Stimulated activated naive CD8-positive, alpha-beta T cell treated with anti-CD3 and anti-CD28 coated beads, Interleukin-15, Interleukin-2, amounts not matched to agents 100 U/mL and 50 U/mL, for 24 hours (primary cell): ENCODE data around the gene IL1R2.

Experiments used
- ATAC-seq: fragments of 150-1000 bp; cut with Tn5 transposase; one replicate; pipeline ENCODE4 v1.10.0; 2021
- DNase-seq: peaks from one replicate; pipeline ENCODE4 v3.0.0; 2021

IL1R2 gene

GRCh38 chr2:101975171-101975870 is 16.4 kb upstream of the IL1R2 start:
- ATAC-seq (no peak), DNase-seq (no peak)

DNA sequence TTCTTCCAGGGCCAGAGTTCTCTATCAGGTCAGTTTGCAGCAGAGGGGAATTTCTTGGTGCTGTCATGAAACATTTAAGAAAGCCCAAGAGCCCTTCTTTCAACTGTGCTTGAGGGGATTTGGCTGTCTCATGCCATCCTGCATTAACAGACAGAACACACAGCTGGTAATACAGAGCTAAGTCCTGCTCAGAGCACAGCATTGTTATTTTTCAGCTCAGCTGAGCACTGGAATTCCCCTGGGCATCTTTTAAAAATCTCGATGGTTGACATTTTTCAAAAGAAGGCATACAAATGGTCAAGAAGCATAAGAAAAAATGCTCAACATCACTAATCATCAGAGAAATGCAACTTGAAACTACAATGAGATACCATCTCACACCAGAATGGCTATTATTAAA is 14.9 kb upstream of the IL1R2 start:
- no peak for ATAC-seq
- no peak for DNase-seq

DNA sequence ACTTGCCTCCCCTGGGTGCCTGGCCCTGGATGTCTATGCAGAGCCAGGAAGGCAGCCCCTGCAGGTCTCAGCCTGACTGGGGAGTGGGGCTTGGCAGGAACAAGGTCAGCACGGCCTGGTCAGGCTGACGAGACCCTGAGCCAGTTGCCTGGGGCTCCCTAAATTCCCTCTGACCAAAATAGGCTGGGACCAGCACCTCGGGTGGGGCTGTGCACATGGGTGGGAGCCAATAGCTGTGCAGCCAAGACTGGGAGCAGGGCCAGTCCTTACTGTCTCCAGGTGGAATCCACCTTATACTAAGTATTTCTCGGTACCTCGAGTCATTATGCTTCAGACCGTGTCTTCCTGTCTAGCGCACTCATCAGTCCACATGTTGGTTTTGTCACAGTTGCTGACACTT is 11.4 kb upstream of the IL1R2 start:
- ATAC-seq (no peak), DNase-seq (no peak)

DNA sequence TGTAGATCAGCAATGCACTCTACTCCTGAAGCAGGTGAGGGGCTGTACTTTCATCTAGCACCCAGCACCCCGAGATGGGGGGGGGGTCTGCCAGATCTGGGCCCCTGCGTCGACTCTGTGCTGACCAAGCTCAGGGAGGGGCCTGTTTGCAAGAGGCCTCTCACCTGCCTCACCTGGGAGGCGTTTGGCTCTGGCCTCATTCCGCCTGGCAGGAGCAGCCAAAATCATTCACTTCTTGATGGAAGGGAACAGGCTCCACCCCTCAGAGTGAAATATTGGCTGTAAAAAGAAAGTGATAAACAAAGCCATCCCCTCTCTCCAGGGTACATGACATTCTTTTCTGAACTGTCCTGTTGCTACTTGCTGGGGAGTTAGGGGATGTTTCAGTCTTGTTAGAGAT is 10.7 kb upstream of the IL1R2 start:
- DNase-seq = no peak
- no peak for ATAC-seq

DNA sequence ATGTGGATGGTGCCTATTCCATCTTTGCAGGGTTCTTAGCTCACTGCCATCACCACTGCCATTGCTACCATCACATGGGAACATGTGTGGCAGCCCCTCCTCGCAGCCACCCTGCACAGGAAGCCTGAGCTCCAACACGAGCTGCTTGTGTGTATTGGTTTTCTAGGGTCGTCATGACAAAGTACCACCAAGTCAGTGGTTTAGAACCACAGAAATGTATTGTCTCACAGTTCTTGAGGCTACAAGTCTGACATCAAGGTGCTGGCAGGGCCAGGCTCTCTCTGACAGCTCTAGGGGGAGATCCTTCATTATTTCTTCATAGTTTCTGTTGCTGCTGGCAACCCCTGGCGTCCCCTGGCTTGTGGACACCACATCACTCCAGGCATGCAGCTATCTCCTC is 10.3 kb upstream of the IL1R2 start:
- ATAC-seq = peak; percentile 16
- no peak for DNase-seq

DNA sequence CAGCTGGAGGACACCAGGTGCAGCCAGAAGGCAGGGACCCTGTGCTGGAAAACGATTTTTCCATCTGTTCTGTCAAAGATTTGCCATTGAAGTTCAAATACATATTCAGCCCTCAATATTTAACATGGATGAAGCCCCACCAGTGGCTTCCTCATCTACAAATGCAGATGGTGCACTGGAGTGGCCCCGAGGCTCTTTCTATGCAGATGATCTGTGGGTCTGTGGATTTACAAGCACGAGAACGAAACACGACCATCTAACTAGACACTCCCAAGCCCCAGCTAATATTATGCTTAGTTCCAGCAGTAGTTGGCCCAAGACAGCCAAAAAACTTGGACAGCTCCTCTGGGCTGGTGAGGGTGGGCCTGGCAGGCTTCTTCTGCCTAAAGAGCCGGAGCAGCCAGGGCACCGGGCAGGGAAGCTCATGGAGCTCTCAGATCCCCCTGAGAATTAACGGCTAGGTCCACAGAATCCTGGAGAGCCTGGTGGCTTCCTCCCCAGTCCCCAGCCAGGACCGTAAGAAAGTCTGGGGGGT is 9.2 kb upstream of the IL1R2 start:
- ATAC-seq (no peak), DNase-seq (no peak)

DNA sequence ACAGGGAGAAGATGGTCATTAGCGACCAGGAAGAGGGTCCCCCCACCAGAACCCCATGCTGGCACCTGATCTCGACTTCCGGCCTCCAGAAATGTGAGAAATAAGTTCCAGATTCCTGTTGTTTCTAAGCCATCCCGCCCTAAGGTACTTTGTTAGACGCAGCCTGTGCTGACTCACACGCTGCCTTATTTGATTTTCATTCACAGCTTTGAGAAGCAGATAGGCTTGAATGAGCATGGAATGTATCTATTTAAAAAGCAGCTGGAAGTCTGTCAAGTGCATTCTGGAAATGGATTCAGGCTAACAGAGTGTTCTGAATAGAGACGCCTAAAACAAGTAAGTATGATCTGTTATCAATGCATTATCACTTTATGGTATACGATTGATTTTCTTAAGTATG is 8.3 kb upstream of the IL1R2 start:
- DNase-seq (no peak), ATAC-seq (no peak)

GRCh38 chr2:101983928-101984327 is 7.8 kb upstream of the IL1R2 start:
- DNase-seq = no peak
- ATAC-seq = no peak

DNA sequence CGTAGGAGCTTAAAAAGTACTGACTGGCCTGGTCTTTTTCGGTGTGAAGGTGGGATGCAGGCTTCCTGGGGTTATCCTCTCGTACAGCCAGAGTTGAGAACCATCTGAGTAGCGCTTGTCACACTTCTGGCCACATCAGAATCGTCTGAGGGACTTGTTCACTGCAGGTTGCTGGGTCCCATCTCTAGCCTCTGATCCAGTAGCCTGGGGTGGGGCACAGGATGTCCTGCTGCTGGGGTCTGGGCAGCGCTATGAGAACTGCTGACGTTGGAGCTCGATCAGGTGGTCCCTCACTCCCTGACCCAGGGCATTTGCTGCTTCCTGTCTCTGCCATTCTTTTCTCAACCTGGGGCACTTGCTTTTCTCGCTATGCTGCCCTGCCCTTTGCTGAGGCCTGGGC is 7.1 kb upstream of the IL1R2 start:
- no peak for DNase-seq

GRCh38 chr2:101985101-101985792 is 6.5 kb upstream of the IL1R2 start:
- ATAC-seq = no peak
- DNase-seq = no peak

More for the DNA sequence above, 7.1 kb upstream of the IL1R2 start:
- no peak for ATAC-seq

DNA sequence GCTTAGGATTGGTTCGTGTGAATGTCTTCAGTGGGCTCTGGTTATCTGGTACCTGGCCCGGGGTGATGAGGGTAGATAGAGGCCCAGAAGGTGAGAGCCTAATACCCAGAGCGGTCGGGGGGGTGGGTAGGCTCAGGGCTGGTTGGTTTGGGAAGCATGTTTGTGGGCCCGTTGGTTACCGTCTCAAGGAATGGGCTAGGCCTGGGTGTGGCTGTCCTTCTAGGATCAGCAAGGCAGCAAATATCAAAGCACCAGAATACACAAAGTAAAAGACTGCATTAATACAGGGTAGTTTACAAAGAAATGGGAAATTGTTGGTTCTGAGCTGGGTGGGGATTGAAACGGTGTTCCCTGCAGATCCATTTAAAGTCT is 6.0 kb upstream of the IL1R2 start:
- ATAC-seq (no peak), DNase-seq (no peak)

GRCh38 chr2:101986376-101986775 is 5.4 kb upstream of the IL1R2 start:
- ATAC-seq (no peak), DNase-seq (no peak)

GRCh38 chr2:101986804-101987740 is 4.7 kb upstream of the IL1R2 start:
- DNase-seq (no peak), ATAC-seq (peak; percentile 19)

GRCh38 chr2:101987832-101988231 is 3.9 kb upstream of the IL1R2 start:
- DNase-seq (no peak), ATAC-seq (no peak)

GRCh38 chr2:101988541-101988940 is 3.2 kb upstream of the IL1R2 start:
- ATAC-seq = no peak
- no peak for DNase-seq

- ATAC-seq (no peak), DNase-seq (no peak)
These were observed 1.9 kb upstream of the IL1R2 start for GRCh38 chr2:101989740-101990460.

DNA sequence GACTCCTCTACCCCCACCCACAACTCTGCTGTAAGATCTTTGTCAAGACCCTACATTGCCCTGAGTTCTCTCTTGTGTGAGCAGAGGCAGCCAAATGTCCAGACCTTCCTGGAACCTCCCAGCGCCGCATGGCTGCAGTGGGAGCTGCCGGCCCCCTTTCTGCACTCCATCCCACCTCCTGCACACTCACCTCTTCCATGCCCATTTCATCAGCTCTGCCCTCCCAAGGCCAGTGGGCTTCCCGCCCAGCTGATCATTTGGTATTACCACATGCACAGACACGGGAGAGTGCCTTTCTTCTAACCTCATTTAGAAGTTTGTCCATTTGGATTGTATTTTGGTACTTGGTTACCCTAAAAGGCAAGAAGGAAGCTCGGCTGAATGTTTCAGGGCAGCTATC is 2.0 kb downstream of the IL1R2 start:
- DNase-seq (no peak), ATAC-seq (no peak)

GRCh38 chr2:101995019-101995418 is 3.3 kb downstream of the IL1R2 start:
- DNase-seq (no peak), ATAC-seq (no peak)

DNA sequence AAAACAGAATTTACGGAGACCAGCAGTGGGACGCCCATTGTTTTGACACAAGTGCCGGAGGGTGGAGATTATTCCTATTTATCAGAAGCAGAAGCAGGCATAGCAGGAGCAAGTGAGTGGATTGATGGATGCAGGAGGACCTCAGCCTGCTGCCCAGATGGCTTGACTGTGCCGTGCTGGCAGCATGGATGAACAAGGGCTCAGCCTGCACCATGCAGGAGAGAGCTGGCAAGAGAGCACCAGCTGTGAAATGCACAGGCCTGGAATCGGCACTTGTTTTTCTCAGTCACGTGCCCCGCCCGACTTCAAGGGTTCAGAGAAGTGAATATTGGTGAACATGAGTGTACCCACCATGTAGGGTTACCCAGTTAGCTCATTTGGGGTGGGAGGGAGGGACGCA is 4.0 kb downstream of the IL1R2 start:
- DNase-seq = no peak
- no peak for ATAC-seq

- ATAC-seq (no peak), DNase-seq (no peak)
These were observed 6.8 kb downstream of the IL1R2 start for GRCh38 chr2:101998556-101998895.

- DNase-seq = no peak
- ATAC-seq = peak; percentile 76
These were observed 7.4 kb downstream of the IL1R2 start for GRCh38 chr2:101998896-101999789.
